Upper lobe of left lung (tissue), 4 donors: ENCODE measurements around the gene TNFSF4.

Experiments
- CTCF ChIP-seq, 6 experiments: fragments of 450-650 bp in 4 of 6; fragments of 200-600 bp in 2 of 6; sonication (generic) in 2 of 6; IDR thresholded peaks; one replicate each; pipeline ENCODE4 v1.5.1; 2016 to 2019; ENCODE audit warnings: antibody characterized with exemption in 6 of 6
- EP300 ChIP-seq, 4 donors: sonication (generic); formaldehyde crosslinking; IDR thresholded peaks; one replicate each; pipeline ENCODE4 v1.5.1; 2017; ENCODE audit warnings: antibody characterized with exemption in 4 of 4, control low read depth in 2 of 4
- POLR2A ChIP-seq, 4 donors: fragments of 450-650 bp; IDR thresholded peaks; one replicate each; pipeline ENCODE4 v1.5.1; 2016 to 2017; ENCODE audit warnings: antibody characterized with exemption in 4 of 4, mild to moderate bottlenecking in 2 of 4
- POLR2AphosphoS5 ChIP-seq, 2 donors: sonication (generic); formaldehyde crosslinking; IDR thresholded peaks; one replicate each; pipeline ENCODE4 v1.5.1; 2017; ENCODE audit warnings: antibody characterized with exemption in 2 of 2

- no peak for TF ChIP-seq POLR2AphosphoS5 (IDR thresholded peaks at IDR 0.05)
- no peak for TF ChIP-seq CTCF (IDR thresholded peaks at IDR 0.05)
- TF ChIP-seq POLR2A (IDR thresholded peaks at IDR 0.05), result no peak
- TF ChIP-seq EP300 (IDR thresholded peaks at IDR 0.05), result no peak
These were observed 19.4 kb downstream of the TNFSF4 start for GRCh38 chr1:173187671-173188237.
